Left lung (tissue), 10 donors: ENCODE measurements around the gene IRGQ. TPM values are rescaled to one million over a fixed set of nuclear protein-coding genes. Genes with fewer than 3 reads are reported as not detected.
"Not testable (repeated sequence)": the region's sequence is repeated elsewhere in the genome, so short reads cannot be mapped to it uniquely, and the experiment has no call there.

Source experiments
- ATAC-seq: fragments of 200-7000 bp; cut with Tn5 transposase; one replicate; pipeline ENCODE4 v1.9.1; 2020; ENCODE audit warnings: moderate library complexity
- DNase-seq, 4 donors: peaks; one replicate each; pipeline ENCODE4 v3.0.0-alpha.2; 2013 to 2020
- H3K27ac ChIP-seq, 2 donors: fragments of 200-600 bp; sonication (generic) in 1 of 2; one replicate each; pipeline versions ENCODE4 v1.5.0 to v1.8.0; 2020 to 2021
- H3K27me3 ChIP-seq, 2 donors: fragments of 200-600 bp; sonication (generic) in 1 of 2; one replicate each; pipeline versions ENCODE4 v1.5.0 to v1.8.0; 2020 to 2021
- H3K36me3 ChIP-seq, 2 donors: fragments of 200-600 bp; sonication (generic) in 1 of 2; one replicate each; pipeline versions ENCODE4 v1.5.0 to v1.8.0; 2020 to 2021
- H3K4me1 ChIP-seq, 2 donors: fragments of 200-600 bp; one replicate each; pipeline ENCODE4 v1.8.0; 2021
- H3K4me3 ChIP-seq, 2 donors: fragments of 200-600 bp; sonication (generic) in 1 of 2; one replicate each; pipeline versions ENCODE4 v1.5.0 to v1.8.0; 2020 to 2021; ENCODE audit warnings: mild to moderate bottlenecking in 1 of 2
- H3K9me3 ChIP-seq, 2 donors: fragments of 200-600 bp; sonication (generic) in 1 of 2; one replicate each; pipeline versions ENCODE4 v1.5.0 to v1.8.0; 2020 to 2021
- intact Hi-C, 2 donors: fragments of 100-400 bp; cut with DNase I; formaldehyde crosslinking; loops; one replicate each; pipeline versions ENCODE4 v1.11.2 to v1.14.2; 2022
- polyA plus RNA-seq, 6 donors: library from polyadenylated mRNA; unstranded; fragments of 120-200 nt; gene quantifications; one replicate each; pipeline ENCODE4 v1.2.1, GENCODE V29; 2013; ENCODE audit not compliant: insufficient read length in 6 of 6
- total RNA-seq, 2 donors: library from RNA; stranded (reverse); fragmentation: NEBNext Ultra II Directional; extraction: Animal tissue kit (Norgen Biotek cat#: 25700); gene quantifications; one replicate each; pipeline ENCODE4 v1.2.1, GENCODE V29; 2021
- TF ChIP-seq, protein P1 (sequence below), 2 donors: fragments of 200-600 bp; sonication (generic) in 1 of 2; IDR thresholded peaks; one replicate each; pipeline versions ENCODE4 v1.5.0 to v1.8.0; 2021; ENCODE audit warnings: antibody characterized with exemption in 2 of 2
- donor health status: DM: no; HTN: yes; CAD: no.
- donor health status: DM: no; HTN: no; CAD: no.

Gene IRGQ
- total and polyA plus RNA-seq, 8 donors: 15.1 to 27.6 (median 17.7) TPM

- Histone ChIP-seq H3K27me3 (peaks cover 0 to 66% of the 10 kb centered on the region in 2 donors), H3K4me3 (no peak overlapping the region), H3K27ac (no peak overlapping the region), H3K9me3 (no peaks in the 10 kb centered on the region), H3K36me3 (no peaks in the 10 kb centered on the region), H3K4me1 (peaks cover 7% of the 10 kb centered on the region in 2 donors)
- ATAC-seq (no peak), DNase-seq (no peak)
- intact Hi-C loops: no loop called here
- TF ChIP-seq, protein P1, sequence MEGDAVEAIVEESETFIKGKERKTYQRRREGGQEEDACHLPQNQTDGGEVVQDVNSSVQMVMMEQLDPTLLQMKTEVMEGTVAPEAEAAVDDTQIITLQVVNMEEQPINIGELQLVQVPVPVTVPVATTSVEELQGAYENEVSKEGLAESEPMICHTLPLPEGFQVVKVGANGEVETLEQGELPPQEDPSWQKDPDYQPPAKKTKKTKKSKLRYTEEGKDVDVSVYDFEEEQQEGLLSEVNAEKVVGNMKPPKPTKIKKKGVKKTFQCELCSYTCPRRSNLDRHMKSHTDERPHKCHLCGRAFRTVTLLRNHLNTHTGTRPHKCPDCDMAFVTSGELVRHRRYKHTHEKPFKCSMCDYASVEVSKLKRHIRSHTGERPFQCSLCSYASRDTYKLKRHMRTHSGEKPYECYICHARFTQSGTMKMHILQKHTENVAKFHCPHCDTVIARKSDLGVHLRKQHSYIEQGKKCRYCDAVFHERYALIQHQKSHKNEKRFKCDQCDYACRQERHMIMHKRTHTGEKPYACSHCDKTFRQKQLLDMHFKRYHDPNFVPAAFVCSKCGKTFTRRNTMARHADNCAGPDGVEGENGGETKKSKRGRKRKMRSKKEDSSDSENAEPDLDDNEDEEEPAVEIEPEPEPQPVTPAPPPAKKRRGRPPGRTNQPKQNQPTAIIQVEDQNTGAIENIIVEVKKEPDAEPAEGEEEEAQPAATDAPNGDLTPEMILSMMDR (IDR thresholded peaks at IDR 0.05): no peak
These were observed 42.5 kb upstream of the IRGQ start for GRCh38 chr19:43638214-43638994.

- peaks cover 0 to 62% of the 10 kb centered on the region in 2 donors for H3K27me3 ChIP-seq
- TF ChIP-seq, protein P1 (IDR thresholded peaks at IDR 0.05): no peak
- no peaks in the 10 kb centered on the region for H3K36me3 ChIP-seq
- H3K4me1 ChIP-seq: peaks cover 7% of the 10 kb centered on the region in 2 donors
- H3K4me3 ChIP-seq: no peak overlapping the region
- no peaks in the 10 kb centered on the region for H3K9me3 ChIP-seq
- intact Hi-C loops: no loop called here
- DNase-seq (no peak), ATAC-seq (no peak)
- no peak overlapping the region for H3K27ac ChIP-seq
These were observed 40.3 kb upstream of the IRGQ start for GRCh38 chr19:43636121-43636683.

- peaks cover 0 to 55% of the 10 kb centered on the region in 2 donors for H3K27me3 ChIP-seq
- intact Hi-C loops, H3K36me3 ChIP-seq, H3K4me3 ChIP-seq, H3K4me1 ChIP-seq, DNase-seq, ATAC-seq, H3K27ac ChIP-seq, H3K9me3 ChIP-seq: not testable (repeated sequence)
These were observed 39.6 kb upstream of the IRGQ start for GRCh38 chr19:43635561-43635940.

DNA sequence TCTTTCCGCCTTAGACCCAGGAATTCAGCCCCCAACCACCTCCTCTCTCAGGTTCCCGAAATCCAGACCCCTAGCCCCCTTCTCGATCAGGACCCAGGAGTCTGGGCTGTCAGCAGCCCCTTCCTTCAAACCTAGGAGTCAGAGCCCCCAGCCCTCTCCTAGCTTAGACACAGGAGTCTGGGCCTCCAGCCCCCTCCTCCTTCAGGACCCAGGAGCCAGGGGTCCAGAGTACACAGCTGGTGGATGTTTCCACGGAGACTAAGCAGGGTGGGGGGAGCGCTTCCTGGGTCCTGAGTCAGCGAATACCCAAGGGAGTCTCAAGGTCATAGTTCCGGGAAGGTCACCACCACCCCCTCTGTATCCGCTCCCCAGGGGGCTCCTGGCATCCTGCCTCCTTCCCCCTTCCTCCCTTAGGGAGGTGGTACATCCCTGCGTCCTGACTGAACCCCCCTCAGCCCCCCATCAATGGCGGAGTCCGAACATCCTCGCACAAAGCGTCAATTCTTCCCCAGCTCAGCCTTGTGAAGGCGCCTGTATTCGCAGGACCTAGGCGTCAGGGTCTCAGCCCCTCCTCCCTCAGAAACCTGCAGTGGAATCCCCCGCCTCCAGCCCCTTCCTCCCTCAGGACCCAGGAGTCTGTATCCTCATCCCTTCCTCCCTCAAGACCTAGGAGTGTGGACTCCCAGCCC lies 39.1 kb upstream of the IRGQ start:
- intact Hi-C loops: no loop called here
- H3K4me3 ChIP-seq: no peak overlapping the region
- no peak for ATAC-seq
- H3K9me3 ChIP-seq: no peaks in the 10 kb centered on the region
- no peak overlapping the region for H3K27ac ChIP-seq
- H3K27me3 ChIP-seq: peaks cover 0 to 50% of the 10 kb centered on the region in 2 donors
- H3K4me1 ChIP-seq: peaks cover under 1% of the 10 kb centered on the region in 2 donors
- no peaks in the 10 kb centered on the region for H3K36me3 ChIP-seq
- TF ChIP-seq, protein P1 (IDR thresholded peaks at IDR 0.05): no peak
- DNase-seq: peak in 1 of 4 donors; percentile 30

DNA sequence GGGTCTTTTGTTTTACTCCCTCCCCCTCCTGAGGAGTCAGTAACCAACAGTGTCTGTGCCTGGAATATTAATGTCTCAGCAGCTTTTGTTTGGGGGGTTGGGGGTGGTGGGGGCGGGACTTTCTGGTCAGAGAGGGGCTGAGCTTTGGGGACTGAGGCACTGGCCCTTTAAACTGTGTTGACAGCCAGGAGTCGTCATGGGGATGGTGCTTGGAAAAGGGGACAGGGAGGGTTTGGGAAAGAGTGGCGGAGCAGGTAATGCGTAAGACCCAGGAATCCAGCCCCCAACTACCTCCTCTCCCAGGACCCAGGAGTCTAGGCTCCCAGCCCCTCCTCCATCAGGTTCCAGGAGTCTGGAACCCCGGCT lies 38.6 kb upstream of the IRGQ start:
- Histone ChIP-seq H3K36me3 (no peaks in the 10 kb centered on the region), H3K9me3 (no peaks in the 10 kb centered on the region), H3K4me1 (no peaks in the 10 kb centered on the region), H3K4me3 (no peak overlapping the region), H3K27me3 (peaks cover 0 to 47% of the 10 kb centered on the region in 2 donors), H3K27ac (no peak overlapping the region)
- DNase-seq (no peak), ATAC-seq (no peak)
- intact Hi-C loops: no loop called here
- TF ChIP-seq, protein P1 (IDR thresholded peaks at IDR 0.05): no peak
